ENCODE measurements around the gene RGP1.

Gene RGP1

GRCh38 chr9:35771943-35772342 lies 22.9 kb downstream of the RGP1 start:
- DNase-seq (ENCODE audit: low read depth in 2 of 2), result no peak

GRCh38 chr9:35774907-35775635 lies 26.0 kb downstream of the RGP1 start:
- no peak for DNase-seq (ENCODE audit: low read depth in 2 of 2)

GRCh38 chr9:35776018-35776417 lies 26.9 kb downstream of the RGP1 start:
- no peak for DNase-seq (ENCODE audit: low read depth in 2 of 2)

- no peak for DNase-seq (ENCODE audit: low read depth in 2 of 2)
Measured at GRCh38 chr9:35778496-35778895, 29.4 kb downstream of the RGP1 start.

GRCh38 chr9:35781066-35781465 lies 32.0 kb downstream of the RGP1 start:
- DNase-seq (ENCODE audit: low read depth in 2 of 2), result no peak

GRCh38 chr9:35783418-35783817 lies 34.3 kb downstream of the RGP1 start:
- no peak for DNase-seq (ENCODE audit: low read depth in 2 of 2)

GRCh38 chr9:35789541-35789940 lies 40.5 kb downstream of the RGP1 start:
- DNase-seq (ENCODE audit: low read depth in 2 of 2), result no peak

GRCh38 chr9:35790025-35790384 lies 40.9 kb downstream of the RGP1 start:
- no peak for DNase-seq (ENCODE audit: low read depth in 2 of 2)

GRCh38 chr9:35790385-35791296 lies 41.6 kb downstream of the RGP1 start:
- peak; percentile 14 to 24 for DNase-seq (ENCODE audit: low read depth in 2 of 2)

- no peak for DNase-seq (ENCODE audit: low read depth in 2 of 2)
Measured at GRCh38 chr9:35791297-35791921, 42.3 kb downstream of the RGP1 start, which contains the start of gene NPR2. Gene NPR2 (plus strand): TSS chr9:35791591. CDS start chr9:35792409, 818 bp downstream.

- DNase-seq (ENCODE audit: low read depth in 2 of 2), result no peak
Measured at GRCh38 chr9:35792024-35792813, 43.1 kb downstream of the RGP1 start.

GRCh38 chr9:35792826-35793225 lies 43.7 kb downstream of the RGP1 start:
- no peak for DNase-seq (ENCODE audit: low read depth in 2 of 2)

- no peak for DNase-seq (ENCODE audit: low read depth in 2 of 2)
Measured at GRCh38 chr9:35793461-35793860, 44.4 kb downstream of the RGP1 start.

- DNase-seq (ENCODE audit: low read depth in 2 of 2), result no peak
Measured at GRCh38 chr9:35795695-35796094, 46.6 kb downstream of the RGP1 start.

- DNase-seq (ENCODE audit: low read depth in 2 of 2), result no peak
Measured at GRCh38 chr9:35797311-35798109, 48.4 kb downstream of the RGP1 start.

- DNase-seq (ENCODE audit: low read depth in 2 of 2), result peak; percentile 20 to 25
Measured at GRCh38 chr9:35798658-35799374, 49.7 kb downstream of the RGP1 start.

- no peak for DNase-seq (ENCODE audit: low read depth in 2 of 2)
Measured at GRCh38 chr9:35800530-35800929, 51.4 kb downstream of the RGP1 start.

- no peak for DNase-seq (ENCODE audit: low read depth in 2 of 2)
Measured at GRCh38 chr9:35801328-35802128, 52.4 kb downstream of the RGP1 start.

GRCh38 chr9:35806101-35806500 lies 57.0 kb downstream of the RGP1 start:
- DNase-seq (ENCODE audit: low read depth in 2 of 2), result no peak
